Measurements from ENCODE around the gene INPP5A. TPM values are rescaled to one million over a fixed set of nuclear protein-coding genes. Genes with fewer than 3 reads are reported as not detected.
"Not testable (repeated sequence)": the region's sequence is repeated elsewhere in the genome, so short reads cannot be mapped to it uniquely, and the experiment has no call there.

INPP5A gene
- total RNA-seq, 1 experiment from 2014 or later, result 25.5 TPM

GRCh38 chr10:132657127-132657706 is 119.6 kb downstream of the INPP5A start:
- DNase-seq (ENCODE audit: low read depth), result no peak

GRCh38 chr10:132657748-132658147 is 120.2 kb downstream of the INPP5A start:
- DNase-seq (ENCODE audit: low read depth), result no peak

- DNase-seq (ENCODE audit: low read depth), result no peak
Observed at GRCh38 chr10:132658546-132659205, 121.1 kb downstream of the INPP5A start.

- DNase-seq (ENCODE audit: low read depth), result no peak
Observed at GRCh38 chr10:132659206-132660091, 121.9 kb downstream of the INPP5A start.

- no peak for DNase-seq (ENCODE audit: low read depth)
Observed at GRCh38 chr10:132660385-132660784, 122.8 kb downstream of the INPP5A start.

- no peak for DNase-seq (ENCODE audit: low read depth)
Observed at GRCh38 chr10:132662186-132662920, 124.8 kb downstream of the INPP5A start.

GRCh38 chr10:132663666-132664365 is 126.2 kb downstream of the INPP5A start:
- DNase-seq (ENCODE audit: low read depth), result peak; percentile 60

GRCh38 chr10:132664407-132664806 is 126.8 kb downstream of the INPP5A start:
- no peak for DNase-seq (ENCODE audit: low read depth)

GRCh38 chr10:132664883-132665282 is 127.3 kb downstream of the INPP5A start:
- DNase-seq (ENCODE audit: low read depth), result no peak

- DNase-seq (ENCODE audit: low read depth), result peak; percentile 94
Observed at GRCh38 chr10:132665946-132666704, 128.5 kb downstream of the INPP5A start.

GRCh38 chr10:132666705-132667341 is 129.2 kb downstream of the INPP5A start:
- no peak for DNase-seq (ENCODE audit: low read depth)

- DNase-seq (ENCODE audit: low read depth), result no peak
Observed at GRCh38 chr10:132667342-132668047, 129.9 kb downstream of the INPP5A start.

GRCh38 chr10:132668048-132668394 is 130.4 kb downstream of the INPP5A start:
- DNase-seq (ENCODE audit: low read depth), result no peak

GRCh38 chr10:132669208-132669861 is 131.7 kb downstream of the INPP5A start:
- no peak for DNase-seq (ENCODE audit: low read depth)

- DNase-seq (ENCODE audit: low read depth), result no peak
Observed at GRCh38 chr10:132670546-132671227, 133.1 kb downstream of the INPP5A start.

GRCh38 chr10:132671228-132672154 is 133.9 kb downstream of the INPP5A start:
- no peak for DNase-seq (ENCODE audit: low read depth)

GRCh38 chr10:132673746-132674145 is 136.2 kb downstream of the INPP5A start:
- DNase-seq (ENCODE audit: low read depth), result not testable (repeated sequence)
